ENCODE data around the gene CRYZL1.

GRCh38 chr21:33634254-33634653 is 7.3 kb downstream of the CRYZL1 start:
- TF ChIP-seq CTCF (IDR thresholded peaks at IDR 0.05) (no peak), POLR2A (IDR thresholded peaks at IDR 0.05) (no peak)
